ENCODE measurements around the gene LACRT.

LACRT gene

DNA sequence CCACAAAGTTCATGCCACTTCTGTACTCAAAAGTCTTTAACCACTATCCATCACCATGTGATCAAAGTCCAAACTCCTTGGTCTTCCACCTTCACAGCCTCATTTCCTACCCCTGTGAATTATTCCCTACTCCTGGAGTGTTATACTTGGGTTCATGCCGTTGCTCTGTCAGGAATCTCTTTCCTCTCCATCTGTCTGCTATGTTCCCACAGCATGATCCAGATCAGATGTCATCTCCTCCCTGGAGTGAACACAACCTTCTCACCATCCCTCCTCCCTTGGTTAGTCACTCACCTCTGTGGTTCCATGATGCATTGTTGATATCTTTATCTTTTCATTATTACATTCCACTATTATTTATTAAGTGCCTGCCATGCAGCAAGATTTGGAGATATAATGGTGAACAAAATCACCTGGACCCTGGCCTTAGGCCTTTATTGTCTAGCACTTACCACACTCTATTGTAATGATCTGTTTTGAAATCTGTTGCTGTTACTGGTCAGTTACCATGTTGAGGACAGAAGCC lies 22.4 kb downstream of the LACRT start:
- no peak overlapping the region for H3K9ac ChIP-seq (ENCODE audit: low read length)
- H3F3A ChIP-seq (ENCODE audit: insufficient read depth, low read length), result no peaks in the 10 kb centered on the region
- no peak overlapping the region for H3K27ac ChIP-seq (ENCODE audit: low read depth, low read length, poor library complexity, severe bottlenecking)
- no peak overlapping the region for H3K4me2 ChIP-seq (ENCODE audit: low read length)
- no peaks in the 10 kb centered on the region for H3K9me2 ChIP-seq (ENCODE audit: low read depth, low read length)
- TF ChIP-seq, protein P1, sequence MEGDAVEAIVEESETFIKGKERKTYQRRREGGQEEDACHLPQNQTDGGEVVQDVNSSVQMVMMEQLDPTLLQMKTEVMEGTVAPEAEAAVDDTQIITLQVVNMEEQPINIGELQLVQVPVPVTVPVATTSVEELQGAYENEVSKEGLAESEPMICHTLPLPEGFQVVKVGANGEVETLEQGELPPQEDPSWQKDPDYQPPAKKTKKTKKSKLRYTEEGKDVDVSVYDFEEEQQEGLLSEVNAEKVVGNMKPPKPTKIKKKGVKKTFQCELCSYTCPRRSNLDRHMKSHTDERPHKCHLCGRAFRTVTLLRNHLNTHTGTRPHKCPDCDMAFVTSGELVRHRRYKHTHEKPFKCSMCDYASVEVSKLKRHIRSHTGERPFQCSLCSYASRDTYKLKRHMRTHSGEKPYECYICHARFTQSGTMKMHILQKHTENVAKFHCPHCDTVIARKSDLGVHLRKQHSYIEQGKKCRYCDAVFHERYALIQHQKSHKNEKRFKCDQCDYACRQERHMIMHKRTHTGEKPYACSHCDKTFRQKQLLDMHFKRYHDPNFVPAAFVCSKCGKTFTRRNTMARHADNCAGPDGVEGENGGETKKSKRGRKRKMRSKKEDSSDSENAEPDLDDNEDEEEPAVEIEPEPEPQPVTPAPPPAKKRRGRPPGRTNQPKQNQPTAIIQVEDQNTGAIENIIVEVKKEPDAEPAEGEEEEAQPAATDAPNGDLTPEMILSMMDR (IDR thresholded peaks at IDR 0.05; ENCODE audit: low read length), result no peak
- no peak for TF ChIP-seq EZH2 (IDR thresholded peaks at IDR 0.05; ENCODE audit: borderline replicate concordance, low read length)
- peaks cover 3% of the 10 kb centered on the region; the same call in 1 of the 2 replicates for H3K27me3 ChIP-seq (ENCODE audit: insufficient read depth, low read length)
- H3K79me2 ChIP-seq (ENCODE audit: insufficient read depth, low read length), result no peaks in the 10 kb centered on the region
- no peaks in the 10 kb centered on the region for H3K9me3 ChIP-seq (ENCODE audit: low read length)
- H2AFZ ChIP-seq (ENCODE audit: low read length), result no peak overlapping the region
- H3K4me1 ChIP-seq (ENCODE audit: insufficient read depth, low read length, severe bottlenecking), result no peaks in the 10 kb centered on the region
- no peak overlapping the region for H3K4me3 ChIP-seq (ENCODE audit: low read depth, low read length, poor library complexity, severe bottlenecking)
- no peaks in the 10 kb centered on the region for H4K20me1 ChIP-seq (ENCODE audit: insufficient read depth, low read length)
- no peaks in the 10 kb centered on the region for H3K36me3 ChIP-seq (ENCODE audit: insufficient read depth, low read length)

DNA sequence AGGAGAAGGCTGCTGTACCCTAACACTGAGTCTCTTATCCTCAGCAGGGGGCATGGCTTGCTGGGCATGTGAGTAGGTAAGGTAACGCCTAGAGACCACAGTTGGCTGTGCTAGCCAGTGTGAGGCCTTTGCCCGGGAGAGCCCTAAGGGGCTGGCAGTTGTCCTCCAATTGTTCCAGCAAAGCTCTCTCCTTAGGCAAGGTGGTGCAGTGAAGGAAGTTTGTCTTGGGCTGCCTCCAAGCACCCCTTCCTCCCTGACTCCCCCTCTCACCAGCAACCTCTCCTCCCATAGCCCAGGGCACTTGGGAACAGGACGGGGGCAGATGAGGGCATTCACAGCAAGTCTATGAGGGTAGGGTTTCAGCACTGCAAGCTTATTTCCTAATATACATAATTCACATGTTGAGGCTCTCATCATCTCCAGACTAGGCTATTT lies 23.0 kb downstream of the LACRT start:
- H3K4me3 ChIP-seq (ENCODE audit: low read depth, low read length, poor library complexity, severe bottlenecking), result no peak overlapping the region
- TF ChIP-seq, protein P1 (IDR thresholded peaks at IDR 0.05; ENCODE audit: low read length), result no peak
- no peak for TF ChIP-seq EZH2 (IDR thresholded peaks at IDR 0.05; ENCODE audit: borderline replicate concordance, low read length)

DNA sequence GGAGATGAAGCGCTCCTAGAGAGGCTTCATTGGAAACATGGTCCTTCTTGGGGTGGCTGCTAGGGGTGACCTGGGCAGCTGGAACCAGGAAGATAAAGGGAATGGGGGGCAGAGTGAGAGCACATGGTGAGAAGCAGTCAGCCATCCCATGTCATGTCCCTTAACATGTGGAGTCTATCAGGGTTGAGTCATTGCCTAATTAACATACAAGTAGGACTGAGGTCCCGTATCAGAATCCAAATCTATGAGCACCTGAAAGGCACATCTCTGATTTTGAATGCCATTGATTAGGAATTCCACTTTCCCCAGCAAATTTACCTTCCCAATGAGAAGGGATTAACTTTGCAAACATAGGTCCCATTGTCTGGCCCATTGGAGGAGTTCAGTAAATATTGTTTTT lies 25.9 kb downstream of the LACRT start:
- no peaks in the 10 kb centered on the region for H3K9me3 ChIP-seq (ENCODE audit: low read length)
- no peak overlapping the region for H3K9ac ChIP-seq (ENCODE audit: low read length)
- no peak overlapping the region for H3K27ac ChIP-seq (ENCODE audit: low read depth, low read length, poor library complexity, severe bottlenecking)
- no peaks in the 10 kb centered on the region for H3K9me2 ChIP-seq (ENCODE audit: low read depth, low read length)
- no peaks in the 10 kb centered on the region for H3K36me3 ChIP-seq (ENCODE audit: insufficient read depth, low read length)
- H4K20me1 ChIP-seq (ENCODE audit: insufficient read depth, low read length), result no peaks in the 10 kb centered on the region
- no peak overlapping the region for H3K4me3 ChIP-seq (ENCODE audit: low read depth, low read length, poor library complexity, severe bottlenecking)
- no peaks in the 10 kb centered on the region for H3F3A ChIP-seq (ENCODE audit: insufficient read depth, low read length)
- no peak overlapping the region for H2AFZ ChIP-seq (ENCODE audit: low read length)
- no peak overlapping the region for H3K4me2 ChIP-seq (ENCODE audit: low read length)
- H3K79me2 ChIP-seq (ENCODE audit: insufficient read depth, low read length), result no peaks in the 10 kb centered on the region
- H3K27me3 ChIP-seq (ENCODE audit: insufficient read depth, low read length), result 0 out of 2 replicates have a peak, but pooled peaks cover 3% of the 10 kb centered on the region
- no peak for TF ChIP-seq EZH2 (IDR thresholded peaks at IDR 0.05; ENCODE audit: borderline replicate concordance, low read length)
- TF ChIP-seq, protein P1 (IDR thresholded peaks at IDR 0.05; ENCODE audit: low read length), result no peak
- H3K4me1 ChIP-seq (ENCODE audit: insufficient read depth, low read length, severe bottlenecking), result no peaks in the 10 kb centered on the region

More for the DNA sequence above, 23.0 kb downstream of the LACRT start:
- H3K27ac ChIP-seq (ENCODE audit: low read depth, low read length, poor library complexity, severe bottlenecking), result no peak overlapping the region
- no peaks in the 10 kb centered on the region for H3K4me1 ChIP-seq (ENCODE audit: insufficient read depth, low read length, severe bottlenecking)
- no peak overlapping the region for H3K9ac ChIP-seq (ENCODE audit: low read length)
- no peaks in the 10 kb centered on the region for H3K36me3 ChIP-seq (ENCODE audit: insufficient read depth, low read length)
- H3K27me3 ChIP-seq (ENCODE audit: insufficient read depth, low read length), result peaks cover 3% of the 10 kb centered on the region; the same call in 1 of the 2 replicates
- H4K20me1 ChIP-seq (ENCODE audit: insufficient read depth, low read length), result no peaks in the 10 kb centered on the region
- no peak overlapping the region for H3K4me2 ChIP-seq (ENCODE audit: low read length)
- no peaks in the 10 kb centered on the region for H3K9me2 ChIP-seq (ENCODE audit: low read depth, low read length)
- H3K79me2 ChIP-seq (ENCODE audit: insufficient read depth, low read length), result no peaks in the 10 kb centered on the region
- H2AFZ ChIP-seq (ENCODE audit: low read length), result no peak overlapping the region
- H3F3A ChIP-seq (ENCODE audit: insufficient read depth, low read length), result no peaks in the 10 kb centered on the region
- no peaks in the 10 kb centered on the region for H3K9me3 ChIP-seq (ENCODE audit: low read length)

Data from OCI-LY1 (cell line).